SK-N-SH (cell line): ENCODE data around the gene MAP3K7. TPM values are rescaled to one million over a fixed set of nuclear protein-coding genes. Genes with fewer than 3 reads are reported as not detected.

ENCODE experiments used
- CTCF ChIA-PET: fragments of 300-600, 350-600 bp; formaldehyde crosslinking; extraction: SDS; loops from one replicate; lab custom pipeline; 2021; lab: Yijun Ruan, JAX
- POLR2A ChIA-PET: fragments of 350-600 bp; sonication (Branson Sonifier 250); formaldehyde crosslinking; extraction: SDS; loops from one replicate; lab custom pipeline; 2020; ENCODE audit warnings: antibody characterized with exemption, inconsistent platforms; lab: Yijun Ruan, JAX
- DNase-seq: peaks from one replicate; pipeline ENCODE4 v3.0.0; 2012
- H2AFZ ChIP-seq: fragments of 200-600 bp; sonication (generic); 2 replicates; pipeline ENCODE4 v1.8.1; 2016; ENCODE audit warnings: antibody characterized with exemption, mild to moderate bottlenecking, low read depth
- H3F3A ChIP-seq: fragments of 200-600 bp; sonication (generic); replicated peaks from 2 replicates; pipeline ENCODE3; 2016; ENCODE audit warnings: antibody characterized with exemption, mild to moderate bottlenecking; ENCODE audit not compliant: insufficient read depth
- H3K27ac ChIP-seq, 2 experiments: fragments of 200-500 bp in 1 of 2; fragments of 200-600 bp in 1 of 2; sonication (Bioruptor generic) in 1 of 2; sonication (generic), shearing (Covaris generic) in 1 of 2; 2 replicates each; pipeline versions ENCODE4 v1.5.1 to v1.6.1; 2014 to 2016; ENCODE audit warnings: low read depth in 2 of 2, inconsistent platforms in 1 of 2, low read length in 1 of 2, mild to moderate bottlenecking in 1 of 2, mixed read lengths in 1 of 2
- H3K27me3 ChIP-seq: fragments of 200-600 bp; sonication (generic), shearing (Covaris generic); 2 replicates; pipeline ENCODE4 v1.6.1; 2016; ENCODE audit warnings: mixed run types; ENCODE audit not compliant: insufficient read depth
- H3K36me3 ChIP-seq, 2 experiments: fragments of 200-500 bp in 1 of 2; fragments of 200-600 bp in 1 of 2; sonication (Bioruptor generic) in 1 of 2; sonication (generic) in 1 of 2; replicated peaks in 1 of 2; 2 replicates each; pipeline versions ENCODE3 to v1.5.1; 2014 to 2016; ENCODE audit warnings: low read length in 1 of 2, mild to moderate bottlenecking in 1 of 2; ENCODE audit not compliant: insufficient read depth in 2 of 2, control insufficient read depth in 1 of 2
- H3K4me1 ChIP-seq, 2 experiments: fragments of 200-500 bp in 1 of 2; fragments of 200-600 bp in 1 of 2; sonication (Bioruptor generic) in 1 of 2; sonication (generic), shearing (Covaris generic) in 1 of 2; 2 replicates each; pipeline versions ENCODE4 v1.5.1 to v1.6.1; 2014 to 2016; ENCODE audit warnings: low read depth in 1 of 2, low read length in 1 of 2, mixed run types in 1 of 2; ENCODE audit not compliant: insufficient read depth in 2 of 2, control insufficient read depth in 1 of 2
- H3K4me2 ChIP-seq: fragments of 200-600 bp; sonication (generic), shearing (Covaris generic); 2 replicates; pipeline ENCODE4 v1.6.1; 2017; ENCODE audit warnings: mixed run types
- H3K4me3 ChIP-seq, 2 experiments: fragments of 200-500 bp in 1 of 2; fragments of 200-600 bp in 1 of 2; sonication (Bioruptor generic) in 1 of 2; sonication (generic), shearing (Covaris generic) in 1 of 2; 2 replicates each; pipeline versions ENCODE4 v1.5.1 to v1.8.1; 2014 to 2016; ENCODE audit warnings: low read depth in 2 of 2, inconsistent platforms in 1 of 2, low read length in 1 of 2, mild to moderate bottlenecking in 1 of 2, mixed read lengths in 1 of 2, moderate library complexity in 1 of 2
- H3K79me2 ChIP-seq: fragments of 200-600 bp; sonication (generic); 2 replicates; pipeline ENCODE4 v1.8.1; 2017; ENCODE audit warnings: mild to moderate bottlenecking; ENCODE audit not compliant: insufficient read depth
- H3K9ac ChIP-seq: fragments of 200-600 bp; sonication (generic); 2 replicates; pipeline ENCODE4 v1.6.1; 2017; ENCODE audit warnings: mixed run types
- H3K9me2 ChIP-seq: fragments of 200-600 bp; sonication (generic); 2 replicates; pipeline ENCODE4 v1.6.1; 2017; ENCODE audit warnings: mixed run types
- H3K9me3 ChIP-seq: fragments of 200-600 bp; sonication (generic); 2 replicates; pipeline ENCODE4 v1.6.1; 2017; ENCODE audit warnings: mixed run types, mild to moderate bottlenecking, moderate library complexity
- H4K20me1 ChIP-seq: fragments of 200-600 bp; sonication (generic); 2 replicates; pipeline ENCODE4 v1.6.1; 2017; ENCODE audit warnings: mild to moderate bottlenecking, mixed run types; ENCODE audit not compliant: insufficient read depth
- ELF1 ChIP-seq: IDR thresholded peaks from 2 replicates; pipeline ENCODE4 v1.4.0; 2012
- FOXJ3 ChIP-seq: sonication (generic); formaldehyde crosslinking; IDR thresholded peaks from 2 replicates; pipeline ENCODE4 v1.5.1; 2020; ENCODE audit warnings: mild to moderate bottlenecking, missing genetic modification reagents
- FOXM1 ChIP-seq: IDR thresholded peaks from 2 replicates; pipeline ENCODE4 v1.4.0; 2012; ENCODE audit warnings: low read depth, mild to moderate bottlenecking
- GABPA ChIP-seq: IDR thresholded peaks from 2 replicates; pipeline ENCODE4 v1.4.0; 2012; ENCODE audit warnings: low read depth, mild to moderate bottlenecking
- MXI1 ChIP-seq: IDR thresholded peaks from 2 replicates; pipeline ENCODE4 v1.6.1; 2012; ENCODE audit warnings: mild to moderate bottlenecking, low read depth, low read length, improper control_type of control experiment
- NFIC ChIP-seq: IDR thresholded peaks from 2 replicates; pipeline ENCODE4 v1.4.0; 2012; ENCODE audit warnings: borderline replicate concordance
- NRF1 ChIP-seq: IDR thresholded peaks from 2 replicates; pipeline ENCODE4 v1.6.1; 2012; ENCODE audit warnings: low read depth, mild to moderate bottlenecking, low read length
- POLR2AphosphoS5 ChIP-seq: IDR thresholded peaks from 2 replicates; pipeline ENCODE4 v1.6.1; 2012; ENCODE audit warnings: low read depth, low read length
- REST ChIP-seq: IDR thresholded peaks from 2 replicates; pipeline ENCODE4 v1.6.1; 2012; ENCODE audit warnings: mild to moderate bottlenecking, low read depth, low read length, moderate library complexity
- SIN3A ChIP-seq: IDR thresholded peaks from 2 replicates; pipeline ENCODE4 v1.6.1; 2012; ENCODE audit warnings: low read depth, mild to moderate bottlenecking, low read length, moderate library complexity, borderline replicate concordance
- USF1 ChIP-seq: IDR thresholded peaks from 2 replicates; pipeline ENCODE4 v1.4.0; 2012; ENCODE audit warnings: low read depth, borderline replicate concordance
- YY1 ChIP-seq: IDR thresholded peaks from 2 replicates; pipeline ENCODE4 v1.4.0; 2012; ENCODE audit warnings: low read depth, mild to moderate bottlenecking
- ZBTB33 ChIP-seq: IDR thresholded peaks from 2 replicates; pipeline ENCODE4 v1.4.0; 2012; ENCODE audit warnings: low read depth, borderline replicate concordance
- WGBS: methylation state at CpG from one replicate; pipeline ENCODE4 v1.1.6; 2017; ENCODE audit warnings: low lambda C conversion rate; 5-methylcytosine and 5-hydroxymethylcytosine counted together
- polyA plus RNA-seq, 3 experiments: library from polyadenylated mRNA; depleted of rRNA; stranded (reverse); fragments of >200 nt; gene quantifications; 2 replicates each; pipeline ENCODE4 v1.2.3, GENCODE V29; 2012

MAP3K7 gene
- polyA plus RNA-seq, 1 of the 3 experiments (the other 2 are of a cell fraction) = 21.1 TPM

GRCh38 chr6:90466154-90466940 is 120.5 kb downstream of the MAP3K7 start:
- no peaks in the 10 kb centered on the region for H3K27me3 ChIP-seq
- H3K4me3 ChIP-seq = no peak overlapping the region
- no peaks in the 10 kb centered on the region for H3K9me2 ChIP-seq
- H3K9me3 ChIP-seq = no peaks in the 10 kb centered on the region
- H3K79me2 ChIP-seq = no peaks in the 10 kb centered on the region
- DNase-seq = no peak
- POLR2A ChIA-PET = no interaction called here
- H3K9ac ChIP-seq = no peak overlapping the region
- H3K36me3 ChIP-seq = no peaks in the 10 kb centered on the region
- no peaks in the 10 kb centered on the region for H4K20me1 ChIP-seq
- H3K27ac ChIP-seq = no peak overlapping the region
- CTCF ChIA-PET = interaction anchor here (1.4 to 1.7 kb wide), 3 partner anchors 13 to 526 kb away, joined by 4 to 5 read pairs (median 4); no protein-coding TSS in a partner anchor
- WGBS = 65% methylated on average over 8 of the region's 8 CpGs
- no peak for TF ChIP-seq REST
- TF ChIP-seq YY1 = no peak
- H2AFZ ChIP-seq = no peak overlapping the region
- H3K4me2 ChIP-seq = no peak overlapping the region
- no peaks in the 10 kb centered on the region for H3F3A ChIP-seq
- peaks cover 0 to 4% of the 10 kb centered on the region in 2 experiments; a peak in 2 of 4 replicates for H3K4me1 ChIP-seq

- Histone ChIP-seq H3K79me2 (no peaks in the 10 kb centered on the region), H3K27ac (no peak overlapping the region), H3K4me2 (no peak overlapping the region), H3K4me3 (no peak overlapping the region), H4K20me1 (no peaks in the 10 kb centered on the region), H3K27me3 (no peaks in the 10 kb centered on the region), H3F3A (no peaks in the 10 kb centered on the region), H3K36me3 (no peaks in the 10 kb centered on the region), H3K4me1 (peaks cover 0 to 4% of the 10 kb centered on the region in 2 experiments; a peak in 2 of 4 replicates), H3K9me2 (no peaks in the 10 kb centered on the region), H3K9me3 (no peaks in the 10 kb centered on the region), H2AFZ (no peak overlapping the region), H3K9ac (no peak overlapping the region)
- TF ChIP-seq FOXJ3 (CRISPR knock-in tag) = no peak
- no peak for TF ChIP-seq POLR2AphosphoS5
- no peak for TF ChIP-seq ELF1
- no peak for TF ChIP-seq YY1
- TF ChIP-seq MXI1 = no peak
- no peak for TF ChIP-seq SIN3A
- TF ChIP-seq USF1 = no peak
- TF ChIP-seq FOXM1 = no peak
- TF ChIP-seq NRF1 = no peak
- no peak for TF ChIP-seq NFIC
- TF ChIP-seq GABPA = no peak
- TF ChIP-seq ZBTB33 = no peak
- WGBS = 85% methylated on average over 2 of the region's 2 CpGs
- DNase-seq = no peak
- ChIA-PET CTCF (interaction anchor here (1.4 to 1.7 kb wide), 2 partner anchors 14 to 72 kb away, joined by 4 to 5 read pairs; no protein-coding TSS in a partner anchor), POLR2A (no interaction called here)
These were observed 121.2 kb downstream of the MAP3K7 start for GRCh38 chr6:90465686-90466085.
